ENCODE results near the gene HYDIN.
"Not testable (repeated sequence)": the region's sequence is repeated elsewhere in the genome, so short reads cannot be mapped to it uniquely, and the experiment has no call there.

HYDIN gene

GRCh38 chr16:71009440-71010223 lies 220.9 kb downstream of the HYDIN start:
- not testable (repeated sequence) for H3K4me1 Mint-ChIP-seq (ENCODE audit: low read depth); H3K4me3 Mint-ChIP-seq; H3K27me3 Mint-ChIP-seq; H3K36me3 Mint-ChIP-seq; H3K27ac Mint-ChIP-seq; H3K9me3 Mint-ChIP-seq (ENCODE audit: low read depth)

- not testable (repeated sequence) for H3K9me3 Mint-ChIP-seq (ENCODE audit: low read depth); H3K4me3 Mint-ChIP-seq; H3K4me1 Mint-ChIP-seq (ENCODE audit: low read depth); H3K36me3 Mint-ChIP-seq; H3K27me3 Mint-ChIP-seq; H3K27ac Mint-ChIP-seq
These were observed 224.0 kb downstream of the HYDIN start for GRCh38 chr16:71006516-71006915.

- not testable (repeated sequence) for H3K4me3 Mint-ChIP-seq; H3K9me3 Mint-ChIP-seq (ENCODE audit: low read depth); H3K36me3 Mint-ChIP-seq; H3K27ac Mint-ChIP-seq; H3K4me1 Mint-ChIP-seq (ENCODE audit: low read depth); H3K27me3 Mint-ChIP-seq
These were observed 230.8 kb downstream of the HYDIN start for GRCh38 chr16:70999735-71000134.

- not testable (repeated sequence) for H3K36me3 Mint-ChIP-seq; H3K9me3 Mint-ChIP-seq (ENCODE audit: low read depth); H3K4me3 Mint-ChIP-seq; H3K4me1 Mint-ChIP-seq (ENCODE audit: low read depth); H3K27ac Mint-ChIP-seq; H3K27me3 Mint-ChIP-seq
These were observed 234.7 kb downstream of the HYDIN start for GRCh38 chr16:70995799-70996198.

GRCh38 chr16:70992511-70992910 lies 238.0 kb downstream of the HYDIN start:
- H3K9me3 Mint-ChIP-seq (ENCODE audit: low read depth); H3K4me3 Mint-ChIP-seq; H3K27ac Mint-ChIP-seq; H3K27me3 Mint-ChIP-seq; H3K4me1 Mint-ChIP-seq (ENCODE audit: low read depth); H3K36me3 Mint-ChIP-seq: not testable (repeated sequence)

- H3K27ac Mint-ChIP-seq; H3K4me3 Mint-ChIP-seq; H3K4me1 Mint-ChIP-seq (ENCODE audit: low read depth); H3K36me3 Mint-ChIP-seq; H3K27me3 Mint-ChIP-seq; H3K9me3 Mint-ChIP-seq (ENCODE audit: low read depth): not testable (repeated sequence)
These were observed 243.4 kb downstream of the HYDIN start for GRCh38 chr16:70987019-70987715.

- not testable (repeated sequence) for H3K27ac Mint-ChIP-seq; H3K9me3 Mint-ChIP-seq (ENCODE audit: low read depth); H3K27me3 Mint-ChIP-seq; H3K36me3 Mint-ChIP-seq; H3K4me1 Mint-ChIP-seq (ENCODE audit: low read depth); H3K4me3 Mint-ChIP-seq
These were observed 245.8 kb downstream of the HYDIN start for GRCh38 chr16:70984675-70985074.

GRCh38 chr16:70968332-70968731 lies 262.2 kb downstream of the HYDIN start:
- not testable (repeated sequence) for H3K27ac Mint-ChIP-seq; H3K27me3 Mint-ChIP-seq; H3K4me3 Mint-ChIP-seq; H3K4me1 Mint-ChIP-seq (ENCODE audit: low read depth); H3K9me3 Mint-ChIP-seq (ENCODE audit: low read depth); H3K36me3 Mint-ChIP-seq

GRCh38 chr16:70960169-70960568 lies 270.4 kb downstream of the HYDIN start:
- not testable (repeated sequence) for H3K27ac Mint-ChIP-seq; H3K27me3 Mint-ChIP-seq; H3K9me3 Mint-ChIP-seq (ENCODE audit: low read depth); H3K4me3 Mint-ChIP-seq; H3K4me1 Mint-ChIP-seq (ENCODE audit: low read depth); H3K36me3 Mint-ChIP-seq

GRCh38 chr16:70954922-70955321 lies 275.6 kb downstream of the HYDIN start:
- not testable (repeated sequence) for H3K36me3 Mint-ChIP-seq; H3K27me3 Mint-ChIP-seq; H3K27ac Mint-ChIP-seq; H3K4me3 Mint-ChIP-seq; H3K9me3 Mint-ChIP-seq (ENCODE audit: low read depth); H3K4me1 Mint-ChIP-seq (ENCODE audit: low read depth)

- H3K36me3 Mint-ChIP-seq; H3K4me1 Mint-ChIP-seq (ENCODE audit: low read depth); H3K9me3 Mint-ChIP-seq (ENCODE audit: low read depth); H3K27me3 Mint-ChIP-seq; H3K4me3 Mint-ChIP-seq; H3K27ac Mint-ChIP-seq: not testable (repeated sequence)
These were observed 276.7 kb downstream of the HYDIN start for GRCh38 chr16:70953824-70954223.

- not testable (repeated sequence) for H3K4me1 Mint-ChIP-seq (ENCODE audit: low read depth); H3K27me3 Mint-ChIP-seq; H3K36me3 Mint-ChIP-seq; H3K4me3 Mint-ChIP-seq; H3K27ac Mint-ChIP-seq; H3K9me3 Mint-ChIP-seq (ENCODE audit: low read depth)
These were observed 287.0 kb downstream of the HYDIN start for GRCh38 chr16:70943551-70943950.

- not testable (repeated sequence) for H3K27ac Mint-ChIP-seq; H3K27me3 Mint-ChIP-seq; H3K4me3 Mint-ChIP-seq; H3K9me3 Mint-ChIP-seq (ENCODE audit: low read depth); H3K4me1 Mint-ChIP-seq (ENCODE audit: low read depth); H3K36me3 Mint-ChIP-seq
These were observed 290.7 kb downstream of the HYDIN start for GRCh38 chr16:70939690-70940359.

- not testable (repeated sequence) for H3K9me3 Mint-ChIP-seq (ENCODE audit: low read depth); H3K4me1 Mint-ChIP-seq (ENCODE audit: low read depth); H3K27ac Mint-ChIP-seq; H3K4me3 Mint-ChIP-seq; H3K36me3 Mint-ChIP-seq; H3K27me3 Mint-ChIP-seq
These were observed 293.6 kb downstream of the HYDIN start for GRCh38 chr16:70936781-70937525.

GRCh38 chr16:70935325-70935724 lies 295.2 kb downstream of the HYDIN start:
- H3K27ac Mint-ChIP-seq; H3K4me1 Mint-ChIP-seq (ENCODE audit: low read depth); H3K36me3 Mint-ChIP-seq; H3K9me3 Mint-ChIP-seq (ENCODE audit: low read depth); H3K27me3 Mint-ChIP-seq; H3K4me3 Mint-ChIP-seq: not testable (repeated sequence)
